Measurements from ENCODE around the gene OXCT2. TPM values are rescaled to one million over a fixed set of nuclear protein-coding genes. Genes with fewer than 3 reads are reported as not detected.
"Not testable (repeated sequence)": the region's sequence is repeated elsewhere in the genome, so short reads cannot be mapped to it uniquely, and the experiment has no call there.

The OXCT2 gene
- total RNA-seq, 1 experiment from 2014 or later: 0.74 TPM

- not testable (repeated sequence) for DNase-seq (ENCODE audit: extremely low read depth, low read depth)
Observed at GRCh38 chr1:39764512-39764911, 6.6 kb downstream of the OXCT2 start.

DNA sequence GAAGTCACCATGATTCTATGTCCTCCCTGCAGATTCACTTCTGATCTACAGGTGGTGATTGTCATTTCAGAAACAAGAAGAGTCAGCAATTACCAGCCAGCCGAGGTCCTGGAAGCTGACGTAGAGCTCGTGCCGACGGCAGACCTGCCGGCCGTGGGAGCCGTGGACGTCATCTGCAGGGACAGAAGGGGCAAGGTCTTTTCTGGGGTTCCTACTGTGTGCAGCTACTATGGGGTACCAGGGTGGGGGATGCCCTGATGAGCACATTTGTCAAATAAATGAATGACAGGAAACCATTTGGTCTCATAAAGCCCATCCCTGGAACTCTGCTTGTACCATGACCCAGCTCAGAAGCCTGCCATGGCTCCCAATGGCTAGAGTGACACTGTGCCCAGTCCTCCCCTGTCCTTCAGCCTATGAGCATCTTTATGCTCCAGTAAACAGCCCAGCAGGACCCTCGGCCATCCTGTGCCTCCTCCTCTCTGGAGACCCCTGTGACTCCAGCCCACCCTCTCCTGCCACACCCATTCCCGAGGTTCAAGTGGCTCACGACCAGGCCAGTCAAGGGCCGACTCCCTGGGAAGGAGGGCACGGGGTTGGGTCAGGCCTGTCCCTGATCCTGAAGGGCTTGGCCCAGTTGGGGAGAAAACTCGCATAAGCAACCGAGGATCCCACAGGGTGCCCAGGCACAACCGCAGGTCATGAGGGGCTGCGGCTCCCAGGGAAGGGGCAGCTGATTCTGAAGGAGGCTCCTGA lies 7.4 kb downstream of the OXCT2 start:
- DNase-seq (ENCODE audit: extremely low read depth, low read depth): not testable (repeated sequence)

DNA sequence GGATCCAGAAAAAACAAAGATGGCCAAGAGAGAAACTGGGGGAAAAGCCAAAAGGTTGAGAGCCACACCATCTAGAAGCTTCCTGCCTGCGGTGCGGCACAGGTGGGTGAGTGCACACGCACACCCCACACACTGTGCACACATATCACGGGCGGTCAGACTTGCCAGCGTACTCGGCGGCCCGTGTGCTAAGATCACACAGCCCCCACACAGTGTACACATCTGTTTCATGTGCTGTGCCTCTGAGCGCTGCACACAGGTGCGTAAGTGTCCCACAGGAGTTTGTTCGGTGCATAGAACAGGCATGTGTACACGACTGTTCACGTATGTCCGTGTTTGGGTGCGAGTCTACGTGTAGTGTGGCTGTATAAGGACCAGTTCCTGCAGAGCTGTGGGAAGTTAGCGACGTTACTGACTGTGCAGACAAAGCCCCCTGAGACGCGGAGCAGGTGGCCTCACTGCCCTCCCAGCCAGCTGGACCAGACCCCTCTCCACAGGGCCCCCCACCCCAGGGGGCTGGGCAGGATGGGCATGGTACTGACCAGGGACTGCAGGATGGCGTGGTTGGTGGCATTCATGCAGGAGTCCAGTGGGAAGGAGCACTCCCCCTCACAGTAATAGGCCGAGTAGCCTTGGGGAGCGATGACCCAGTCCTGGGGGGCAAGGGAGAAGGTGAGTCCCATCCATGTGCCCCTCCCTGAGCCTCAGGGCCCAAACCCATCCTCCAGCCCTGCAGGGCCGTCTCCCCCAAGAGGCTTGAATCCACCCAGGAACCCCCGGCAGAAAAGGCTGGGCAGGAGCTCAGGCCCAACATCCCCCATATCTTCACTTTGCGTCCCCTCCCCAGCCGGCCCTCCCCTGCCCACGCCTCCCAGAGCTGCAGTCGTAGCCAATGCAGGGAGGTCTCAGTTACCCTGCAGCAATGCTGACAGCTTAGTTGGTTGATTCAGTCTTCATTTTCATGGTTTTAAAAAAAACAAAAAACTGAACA lies 8.3 kb downstream of the OXCT2 start:
- no peak for DNase-seq (ENCODE audit: extremely low read depth, low read depth)

DNA sequence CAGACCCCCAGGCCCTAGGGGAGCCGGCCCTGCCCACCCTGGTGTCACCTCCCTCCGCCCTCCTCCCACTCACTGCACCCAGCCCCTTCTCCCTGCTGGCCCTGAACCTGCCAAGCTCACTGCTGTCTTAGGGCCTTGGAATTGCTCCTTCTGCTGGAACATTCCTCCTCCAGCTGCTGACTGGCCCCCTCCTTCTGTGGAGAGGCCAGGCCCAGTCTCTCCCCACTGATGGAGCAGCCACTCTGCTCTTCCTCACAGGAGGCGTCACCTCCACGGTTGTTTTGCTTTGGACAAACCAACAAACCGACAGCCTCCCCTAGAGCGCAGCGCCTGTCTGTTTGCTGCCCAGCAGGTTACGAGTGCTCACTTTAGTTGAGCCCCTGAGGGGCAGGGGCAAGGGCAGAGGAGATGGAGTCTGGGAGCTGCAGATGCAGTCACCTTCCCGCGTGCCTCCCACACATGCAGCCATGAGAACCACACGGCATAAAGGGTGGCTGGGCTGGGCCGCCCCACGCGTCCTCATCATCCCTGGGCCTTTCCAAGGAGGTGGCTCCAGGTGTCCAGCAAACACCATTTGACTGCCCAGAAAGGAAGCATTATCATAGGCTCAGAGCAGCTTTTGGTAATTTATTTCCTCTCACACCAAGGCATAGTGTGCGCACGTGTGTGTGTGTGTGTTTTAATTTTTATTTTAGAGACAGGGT lies 9.4 kb downstream of the OXCT2 start:
- no peak for DNase-seq (ENCODE audit: extremely low read depth, low read depth)

DNA sequence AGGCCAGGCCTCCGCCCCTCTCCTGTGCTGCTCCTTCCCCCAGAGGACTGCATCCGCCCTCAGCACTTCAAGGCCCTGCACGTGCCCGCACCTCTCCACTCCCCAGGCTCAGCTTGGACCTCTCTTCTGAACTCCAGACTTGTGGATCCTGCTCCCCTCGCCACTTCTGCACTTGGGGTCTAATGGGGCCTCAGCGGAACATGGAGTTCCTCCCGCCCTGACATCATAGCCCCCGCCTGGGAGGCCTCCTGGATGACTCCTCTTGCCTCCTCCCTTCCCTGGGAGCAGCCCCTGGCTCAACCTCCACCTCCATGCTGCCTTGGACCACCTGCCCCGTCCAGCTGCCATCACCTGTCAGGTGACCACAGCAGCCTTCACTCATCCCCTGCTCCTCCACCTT lies 10.1 kb downstream of the OXCT2 start:
- DNase-seq (ENCODE audit: extremely low read depth, low read depth): no peak

DNA sequence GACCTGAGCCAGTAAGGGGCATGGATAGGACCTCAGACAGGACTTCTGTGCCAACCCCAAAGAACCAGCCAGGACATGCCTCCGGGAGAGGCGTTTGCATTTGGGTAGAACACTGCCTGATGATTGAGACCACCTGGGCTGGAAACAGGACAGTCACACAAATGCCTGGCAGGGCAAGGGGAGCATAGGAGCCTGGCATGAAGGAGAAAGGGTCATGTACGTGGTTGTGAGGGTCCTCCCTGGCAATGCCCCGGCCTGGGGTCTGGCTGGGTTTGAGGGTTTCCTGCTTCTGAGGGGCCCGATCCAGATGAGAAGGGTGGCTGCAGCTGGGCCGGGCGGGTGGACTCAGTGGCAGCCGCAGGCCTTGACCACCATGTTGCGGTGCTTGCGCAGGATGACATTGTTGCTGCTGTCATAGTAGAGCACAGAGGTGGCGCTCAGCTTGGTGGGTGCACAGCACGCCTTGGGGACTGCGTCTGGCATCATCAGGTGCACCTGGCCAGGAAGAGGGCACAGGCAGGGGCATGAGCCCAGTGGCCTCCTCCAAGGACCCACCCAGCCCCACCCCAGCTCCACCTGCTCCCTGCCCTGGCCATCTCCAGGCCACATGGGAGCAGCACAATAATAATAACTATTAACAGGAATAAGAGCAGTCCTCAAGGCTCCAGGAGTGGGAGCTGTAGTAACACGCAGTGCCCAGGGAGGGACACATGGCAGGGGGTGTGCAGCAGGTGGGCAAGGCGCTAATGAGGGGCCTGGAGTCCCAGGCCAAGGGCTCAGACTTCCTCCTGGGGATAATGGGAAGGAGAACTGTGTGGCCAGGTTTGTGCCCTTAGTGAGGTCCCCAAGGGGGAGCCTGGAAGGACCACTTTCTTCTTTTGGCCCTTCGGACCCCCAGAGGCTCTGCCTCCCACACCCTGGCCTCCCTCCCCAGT lies 10.8 kb downstream of the OXCT2 start:
- DNase-seq (ENCODE audit: extremely low read depth, low read depth): no peak

GRCh38 chr1:39759436-39759726 lies 11.8 kb downstream of the OXCT2 start:
- DNase-seq (ENCODE audit: extremely low read depth, low read depth): no peak

GRCh38 chr1:39758556-39759435 lies 12.4 kb downstream of the OXCT2 start:
- no peak for DNase-seq (ENCODE audit: extremely low read depth, low read depth)

DNA sequence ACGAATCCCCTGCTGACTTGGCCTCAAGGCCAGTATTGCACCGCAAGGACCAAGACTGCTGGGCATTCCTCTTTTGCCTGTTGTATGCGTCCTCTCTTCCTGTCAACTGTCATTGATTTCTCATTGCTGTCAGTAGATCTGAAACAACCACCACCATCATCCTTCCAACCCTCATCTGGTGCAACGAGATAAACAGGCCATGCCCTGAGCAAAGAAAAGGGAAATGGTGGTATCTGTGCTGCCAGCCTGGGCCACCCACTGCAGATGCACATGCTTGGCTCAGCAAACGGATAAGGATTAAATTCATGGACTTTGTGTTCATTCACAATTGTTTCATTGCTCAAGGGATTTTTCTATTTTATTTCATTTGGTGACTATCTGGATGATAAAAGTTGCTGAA lies 13.6 kb downstream of the OXCT2 start:
- DNase-seq (ENCODE audit: extremely low read depth, low read depth): no peak

DNA sequence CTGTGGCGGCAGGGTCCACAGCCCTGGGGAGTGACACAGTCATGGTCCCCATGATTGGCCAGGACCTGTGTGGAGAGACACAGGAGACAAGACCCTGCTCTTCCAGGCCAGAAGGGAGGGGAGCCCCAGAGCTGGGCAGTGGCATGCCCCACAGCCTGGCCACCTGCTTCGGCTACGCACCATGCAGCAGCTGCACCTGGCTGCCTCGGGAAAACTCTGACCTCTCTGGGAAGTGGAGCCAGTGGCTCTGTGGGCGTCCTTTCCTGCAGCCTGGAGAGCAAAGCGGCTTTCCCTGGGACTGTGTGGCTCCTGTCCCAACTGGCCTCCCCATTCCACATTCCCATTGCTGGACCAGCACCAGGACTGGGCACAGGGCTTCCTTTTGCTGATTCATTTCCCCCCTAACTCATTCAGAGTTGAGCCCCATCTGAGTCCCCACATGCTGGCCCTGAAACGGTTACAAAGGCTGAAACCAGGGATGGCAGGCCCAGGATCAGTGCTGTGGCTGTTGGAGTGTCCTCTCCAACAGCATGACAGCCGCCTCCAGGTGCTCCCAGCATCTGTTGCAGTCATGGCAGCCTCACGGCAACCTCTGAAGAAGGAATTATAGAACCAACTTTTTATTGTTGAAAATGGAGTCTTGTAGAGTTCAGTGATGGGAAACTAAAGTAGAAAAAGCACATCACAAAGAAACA lies 15.0 kb downstream of the OXCT2 start:
- no peak for DNase-seq (ENCODE audit: extremely low read depth, low read depth)

DNA sequence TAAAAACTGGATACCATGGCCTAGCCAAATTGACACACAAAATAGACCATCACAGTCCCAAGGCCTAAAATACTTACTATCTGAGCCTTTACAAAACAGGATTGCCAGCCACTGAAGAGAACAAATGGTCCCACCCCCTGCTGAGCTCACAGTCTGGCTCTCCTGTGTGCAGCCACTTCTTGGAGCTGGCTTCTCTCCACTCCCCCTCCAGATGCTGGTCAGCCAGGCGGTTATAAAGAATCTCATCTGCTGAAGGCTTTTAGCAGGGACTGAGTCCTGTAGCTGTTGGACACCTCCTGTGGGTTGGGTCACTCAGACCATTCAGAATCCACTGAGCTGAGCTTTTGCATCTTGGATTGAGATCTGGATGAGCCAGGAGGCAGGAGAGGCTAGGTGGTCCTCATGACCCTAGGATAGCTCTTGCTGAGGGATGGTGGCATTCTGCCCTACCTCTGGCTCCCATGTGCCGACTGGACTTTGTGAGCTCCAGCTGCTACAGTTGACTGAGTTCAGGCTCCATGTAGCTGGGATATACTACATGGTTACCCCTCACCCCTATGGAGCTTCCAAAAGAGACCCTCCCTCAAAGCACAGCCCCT lies 16.1 kb downstream of the OXCT2 start:
- DNase-seq (ENCODE audit: extremely low read depth, low read depth): no peak

- DNase-seq (ENCODE audit: extremely low read depth, low read depth): no peak
Observed at GRCh38 chr1:39754026-39754570, 17.1 kb downstream of the OXCT2 start.

- no peak for DNase-seq (ENCODE audit: extremely low read depth, low read depth)
Observed at GRCh38 chr1:39753132-39754025, 17.8 kb downstream of the OXCT2 start.

DNA sequence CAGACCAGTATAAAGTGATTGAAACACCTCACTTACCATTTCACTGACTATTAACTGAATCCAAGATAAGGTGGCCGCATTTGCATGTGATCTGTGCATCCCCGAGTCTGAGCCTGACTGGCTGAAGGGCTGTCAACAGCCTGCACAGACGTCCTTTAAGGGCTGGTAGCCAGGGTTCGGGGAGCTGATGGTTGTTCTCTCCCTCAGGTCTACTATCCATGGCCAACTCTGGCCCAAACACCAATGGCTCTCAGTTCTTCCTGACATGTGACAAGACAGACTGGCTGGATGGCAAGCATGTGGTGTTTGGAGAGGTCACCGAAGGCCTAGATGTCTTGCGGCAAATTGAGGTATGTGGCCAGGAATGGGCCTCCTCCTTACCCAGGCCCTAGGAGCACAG lies 18.4 kb downstream of the OXCT2 start:
- DNase-seq (ENCODE audit: extremely low read depth, low read depth): no peak

DNA sequence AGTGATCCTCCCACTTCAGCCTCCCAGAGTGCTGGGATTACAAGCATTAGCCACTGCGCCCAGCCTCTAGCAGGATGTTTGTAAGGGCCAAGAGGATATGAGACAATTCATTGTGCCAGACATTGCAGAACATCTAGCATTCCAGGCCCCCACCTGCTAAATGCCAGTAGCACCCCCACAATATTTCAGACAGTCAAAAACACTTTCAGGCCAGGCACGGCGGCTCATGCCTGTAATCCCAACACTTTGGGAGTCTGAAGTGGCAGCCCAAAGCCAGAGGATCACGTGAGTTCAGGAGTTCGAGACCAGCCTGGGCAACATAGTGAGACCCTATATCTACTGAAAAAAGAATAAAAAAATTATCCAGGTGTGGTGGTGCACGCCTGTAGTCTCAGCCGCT lies 19.6 kb downstream of the OXCT2 start:
- DNase-seq (ENCODE audit: extremely low read depth, low read depth): no peak

DNA sequence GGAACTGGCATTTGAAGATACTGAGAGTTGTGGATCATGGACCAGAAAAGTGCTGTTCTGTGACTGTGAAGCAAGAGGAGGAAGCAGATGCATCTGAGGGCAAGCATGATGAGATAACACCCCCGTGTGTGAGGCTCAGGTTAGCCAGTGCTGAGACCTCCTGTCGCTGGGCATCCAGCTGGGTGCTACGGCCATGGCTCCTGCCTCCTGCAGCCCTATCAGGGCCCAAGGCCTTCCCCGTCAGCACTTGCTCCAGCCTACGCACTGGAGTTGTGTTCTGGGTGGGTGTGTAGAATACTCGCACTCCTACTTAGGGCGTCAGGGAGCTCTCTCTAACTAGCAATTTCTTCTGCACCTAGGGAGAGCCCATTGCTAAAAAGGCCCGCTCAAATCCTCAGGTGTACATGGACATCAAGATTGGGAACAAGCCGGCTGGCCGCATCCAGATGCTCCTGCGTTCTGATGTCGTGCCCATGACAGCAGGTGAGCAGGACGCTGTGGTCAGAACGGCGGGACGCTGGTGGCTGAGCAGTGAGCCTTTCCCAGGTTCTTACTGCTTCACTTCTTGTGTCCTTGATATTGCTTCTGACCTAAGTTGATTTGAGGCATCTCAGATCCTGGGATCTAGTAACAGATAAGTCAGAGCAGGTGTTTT lies 26.0 kb downstream of the OXCT2 start:
- no peak for DNase-seq (ENCODE audit: extremely low read depth, low read depth)
